ENCODE data around the gene COL5A1.

DNA sequence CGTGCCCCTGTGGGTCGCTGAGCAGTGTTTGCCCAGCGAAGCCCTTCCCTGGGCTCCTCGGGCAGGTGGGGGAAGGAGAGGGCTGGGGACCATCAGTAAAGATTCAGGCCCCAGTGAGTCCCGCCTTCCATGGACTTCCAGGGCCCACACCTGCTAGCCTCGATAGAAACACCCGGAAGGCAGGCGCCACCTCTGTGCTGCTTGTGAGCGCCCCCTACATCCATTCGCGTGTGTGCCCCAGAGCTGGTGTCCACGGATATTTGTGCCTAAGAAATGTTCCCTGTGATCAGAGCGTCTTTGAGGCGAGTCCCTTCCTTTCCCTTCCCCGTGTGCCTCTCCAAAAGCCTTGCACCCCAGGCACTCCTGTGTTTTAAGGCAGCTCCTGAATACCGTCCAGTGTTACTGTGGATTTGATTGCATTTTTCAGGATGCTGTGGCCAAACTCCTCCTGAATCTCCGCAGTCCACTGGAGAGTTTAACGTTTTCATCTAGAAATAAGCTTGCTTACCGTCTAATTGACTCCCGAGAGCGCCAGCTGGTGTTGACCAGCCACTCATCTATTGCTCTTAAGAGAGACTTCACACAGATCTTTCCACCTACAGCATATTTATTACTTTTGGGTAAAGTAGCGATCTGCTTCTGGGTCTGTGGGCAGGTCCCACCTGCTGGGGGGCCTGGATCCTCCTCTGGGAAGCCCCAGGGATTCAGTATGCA is 101.4 kb downstream of the COL5A1 start:
- no peak for TF ChIP-seq CREB1 (CRISPR knock-in tag; IDR thresholded peaks at IDR 0.05; ENCODE audit: low read depth)
- no peak for TF ChIP-seq EZH2 (IDR thresholded peaks at IDR 0.05; ENCODE audit: low read depth, unreplicated experiment)
- TF ChIP-seq REST (IDR thresholded peaks at IDR 0.05; ENCODE audit: unreplicated experiment) = no peak

All from GM23338 (cell line).